ENCODE data around the gene PCSK6.

GRCh38 chr15:101480613-101481380, 8.7 kb downstream of the PCSK6 start:
- TF ChIP-seq, protein P1, sequence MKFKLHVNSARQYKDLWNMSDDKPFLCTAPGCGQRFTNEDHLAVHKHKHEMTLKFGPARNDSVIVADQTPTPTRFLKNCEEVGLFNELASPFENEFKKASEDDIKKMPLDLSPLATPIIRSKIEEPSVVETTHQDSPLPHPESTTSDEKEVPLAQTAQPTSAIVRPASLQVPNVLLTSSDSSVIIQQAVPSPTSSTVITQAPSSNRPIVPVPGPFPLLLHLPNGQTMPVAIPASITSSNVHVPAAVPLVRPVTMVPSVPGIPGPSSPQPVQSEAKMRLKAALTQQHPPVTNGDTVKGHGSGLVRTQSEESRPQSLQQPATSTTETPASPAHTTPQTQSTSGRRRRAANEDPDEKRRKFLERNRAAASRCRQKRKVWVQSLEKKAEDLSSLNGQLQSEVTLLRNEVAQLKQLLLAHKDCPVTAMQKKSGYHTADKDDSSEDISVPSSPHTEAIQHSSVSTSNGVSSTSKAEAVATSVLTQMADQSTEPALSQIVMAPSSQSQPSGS (IDR thresholded peaks at IDR 0.05; ENCODE audit: low read length), result no peak
- TF ChIP-seq POLR2AphosphoS5 (IDR thresholded peaks at IDR 0.05; ENCODE audit: low read depth, low read length) (no peak), EZH2 (IDR thresholded peaks at IDR 0.05; ENCODE audit: low read depth, low read length, severe bottlenecking) (no peak)

Measured in H1 (cell line).